Measurements from ENCODE around the gene L3MBTL1.

DNA sequence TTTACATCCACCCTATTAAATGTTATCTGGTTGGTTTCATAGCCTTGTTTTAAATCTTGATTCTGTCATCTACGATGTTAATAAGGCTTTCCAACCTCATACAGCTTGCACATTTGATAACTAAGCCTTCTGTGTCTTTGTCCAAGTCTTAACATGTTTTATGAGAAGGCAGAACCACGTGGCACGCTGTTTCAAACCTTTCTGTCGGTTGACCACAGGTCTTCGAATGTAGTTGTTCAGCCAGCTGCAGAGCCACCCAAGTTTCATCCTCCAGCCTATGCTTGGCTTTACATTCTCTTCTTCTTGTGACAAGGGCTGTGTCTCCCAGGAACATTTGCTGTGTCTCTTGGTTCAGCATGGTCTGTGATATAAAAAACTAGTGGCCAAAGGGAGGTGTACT, 35.6 kb downstream of the L3MBTL1 start:
- TF ChIP-seq POLR2A (IDR thresholded peaks at IDR 0.05; ENCODE audit: low read depth, low read length) (no peak), MAFK (IDR thresholded peaks at IDR 0.05; ENCODE audit: low read depth, low read length) (no peak), SMC3 (IDR thresholded peaks at IDR 0.05; ENCODE audit: low read depth, low read length) (no peak), RAD21 (IDR thresholded peaks at IDR 0.05; ENCODE audit: low read length) (no peak), RFX5 (IDR thresholded peaks at IDR 0.05; ENCODE audit: low read depth, low read length) (no peak), BHLHE40 (IDR thresholded peaks at IDR 0.05; ENCODE audit: low read depth, low read length) (no peak), RCOR1 (IDR thresholded peaks at IDR 0.05; ENCODE audit: insufficient replicate concordance, low read length) (no peak)
- TF ChIP-seq, protein P1, sequence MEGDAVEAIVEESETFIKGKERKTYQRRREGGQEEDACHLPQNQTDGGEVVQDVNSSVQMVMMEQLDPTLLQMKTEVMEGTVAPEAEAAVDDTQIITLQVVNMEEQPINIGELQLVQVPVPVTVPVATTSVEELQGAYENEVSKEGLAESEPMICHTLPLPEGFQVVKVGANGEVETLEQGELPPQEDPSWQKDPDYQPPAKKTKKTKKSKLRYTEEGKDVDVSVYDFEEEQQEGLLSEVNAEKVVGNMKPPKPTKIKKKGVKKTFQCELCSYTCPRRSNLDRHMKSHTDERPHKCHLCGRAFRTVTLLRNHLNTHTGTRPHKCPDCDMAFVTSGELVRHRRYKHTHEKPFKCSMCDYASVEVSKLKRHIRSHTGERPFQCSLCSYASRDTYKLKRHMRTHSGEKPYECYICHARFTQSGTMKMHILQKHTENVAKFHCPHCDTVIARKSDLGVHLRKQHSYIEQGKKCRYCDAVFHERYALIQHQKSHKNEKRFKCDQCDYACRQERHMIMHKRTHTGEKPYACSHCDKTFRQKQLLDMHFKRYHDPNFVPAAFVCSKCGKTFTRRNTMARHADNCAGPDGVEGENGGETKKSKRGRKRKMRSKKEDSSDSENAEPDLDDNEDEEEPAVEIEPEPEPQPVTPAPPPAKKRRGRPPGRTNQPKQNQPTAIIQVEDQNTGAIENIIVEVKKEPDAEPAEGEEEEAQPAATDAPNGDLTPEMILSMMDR (conservative IDR thresholded peaks at IDR 0.05; ENCODE audit: low read depth, low read length) = no peak

Data from IMR-90 (cell line).